NB4 (cell line): ENCODE measurements around the gene RNU6-9.

ENCODE experiments used
- DNase-seq: peaks from one replicate; pipeline ENCODE4 v3.0.0; 2010; ENCODE audit warnings: low read depth
- H3K4me3 ChIP-seq: one replicate; pipeline ENCODE4 v1.5.1; 2011; ENCODE audit warnings: mild to moderate bottlenecking, low read depth, low read length, moderate library complexity
- MAX ChIP-seq: IDR thresholded peaks from 2 replicates; pipeline ENCODE4 v1.6.1; 2011; ENCODE audit warnings: low read depth, low read length
- MYC ChIP-seq: IDR thresholded peaks from 2 replicates; pipeline ENCODE4 v1.6.1; 2011; ENCODE audit warnings: low read depth, low read length
- POLR2A ChIP-seq: IDR thresholded peaks from 2 replicates; pipeline ENCODE4 v1.6.1; 2011; ENCODE audit warnings: mild to moderate bottlenecking; ENCODE audit not compliant: insufficient read length; ENCODE audit errors: extremely low read depth
- TF ChIP-seq, protein P1 (sequence below): IDR thresholded peaks from one replicate; pipeline ENCODE4 v1.5.1; 2012; ENCODE audit warnings: low read depth, low read length

The RNU6-9 gene

GRCh38 chr19:896999-897398 lies 3.7 kb downstream of the RNU6-9 start:
- no peak overlapping the region for H3K4me3 ChIP-seq
- no peak for DNase-seq
- TF ChIP-seq, protein P1, sequence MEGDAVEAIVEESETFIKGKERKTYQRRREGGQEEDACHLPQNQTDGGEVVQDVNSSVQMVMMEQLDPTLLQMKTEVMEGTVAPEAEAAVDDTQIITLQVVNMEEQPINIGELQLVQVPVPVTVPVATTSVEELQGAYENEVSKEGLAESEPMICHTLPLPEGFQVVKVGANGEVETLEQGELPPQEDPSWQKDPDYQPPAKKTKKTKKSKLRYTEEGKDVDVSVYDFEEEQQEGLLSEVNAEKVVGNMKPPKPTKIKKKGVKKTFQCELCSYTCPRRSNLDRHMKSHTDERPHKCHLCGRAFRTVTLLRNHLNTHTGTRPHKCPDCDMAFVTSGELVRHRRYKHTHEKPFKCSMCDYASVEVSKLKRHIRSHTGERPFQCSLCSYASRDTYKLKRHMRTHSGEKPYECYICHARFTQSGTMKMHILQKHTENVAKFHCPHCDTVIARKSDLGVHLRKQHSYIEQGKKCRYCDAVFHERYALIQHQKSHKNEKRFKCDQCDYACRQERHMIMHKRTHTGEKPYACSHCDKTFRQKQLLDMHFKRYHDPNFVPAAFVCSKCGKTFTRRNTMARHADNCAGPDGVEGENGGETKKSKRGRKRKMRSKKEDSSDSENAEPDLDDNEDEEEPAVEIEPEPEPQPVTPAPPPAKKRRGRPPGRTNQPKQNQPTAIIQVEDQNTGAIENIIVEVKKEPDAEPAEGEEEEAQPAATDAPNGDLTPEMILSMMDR = no peak
- TF ChIP-seq MYC (no peak), POLR2A (no peak), MAX (no peak)

GRCh38 chr19:897442-898039 lies 4.3 kb downstream of the RNU6-9 start:
- DNase-seq = no peak
- H3K4me3 ChIP-seq = no peak overlapping the region
- TF ChIP-seq, protein P1 = no peak

GRCh38 chr19:898663-899062 lies 5.4 kb downstream of the RNU6-9 start:
- TF ChIP-seq, protein P1 = no peak
- TF ChIP-seq MYC (no peak), MAX (no peak), POLR2A (no peak)
- no peak overlapping the region for H3K4me3 ChIP-seq
- no peak for DNase-seq

DNA sequence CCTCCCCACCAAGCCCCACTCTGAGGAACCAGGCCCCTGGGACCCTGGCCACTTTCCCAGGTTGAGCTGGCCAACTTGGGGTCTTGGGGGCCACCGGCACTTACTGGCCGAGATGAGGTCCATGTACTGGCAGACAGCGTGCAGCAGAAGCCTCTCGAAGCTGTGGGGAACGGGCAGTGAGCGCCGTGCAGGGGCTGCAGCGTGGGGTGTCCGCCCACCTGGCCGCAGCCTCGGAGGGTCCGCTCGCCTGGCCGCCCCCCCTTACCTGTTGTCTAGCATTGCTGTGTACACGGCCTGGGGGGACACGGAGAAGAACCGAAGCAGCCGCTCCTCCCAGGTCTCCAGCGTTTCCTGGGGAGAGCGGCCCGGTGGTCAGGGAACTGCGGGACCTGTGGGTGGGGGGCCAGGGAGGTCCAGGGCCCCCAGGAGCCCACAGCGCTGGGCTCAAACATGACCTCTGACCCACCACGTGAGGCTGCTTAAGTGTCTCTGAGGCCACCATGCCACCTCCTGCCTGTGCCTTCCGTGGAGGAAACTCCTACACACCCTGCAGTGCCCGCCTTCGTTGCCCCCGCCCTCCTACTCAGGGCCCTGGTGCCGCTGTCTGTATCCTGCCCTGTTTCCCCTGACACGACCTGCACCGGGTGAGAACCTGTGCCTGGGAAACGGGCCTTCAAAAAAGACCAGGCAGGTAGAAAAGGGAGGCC lies 6.2 kb downstream of the RNU6-9 start:
- TF ChIP-seq MAX (no peak), MYC (no peak), POLR2A (no peak)
- TF ChIP-seq, protein P1 = no peak
- no peak overlapping the region for H3K4me3 ChIP-seq
- no peak for DNase-seq

DNA sequence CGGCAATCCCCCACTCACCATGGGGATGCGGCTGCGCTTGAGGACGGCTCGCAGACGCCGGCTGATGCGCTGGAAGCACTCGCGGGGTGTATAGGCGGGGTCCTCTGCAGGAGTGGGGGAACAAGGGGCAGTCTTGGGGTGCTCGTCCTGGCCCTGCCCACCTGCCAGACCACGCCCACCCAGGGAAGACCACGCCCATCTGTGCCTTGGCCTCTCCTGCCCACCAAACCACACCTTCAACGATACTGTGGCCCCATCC lies 6.7 kb downstream of the RNU6-9 start:
- TF ChIP-seq MAX = no peak
- TF ChIP-seq MYC = no peak
- TF ChIP-seq, protein P1 = no peak
- TF ChIP-seq POLR2A = no peak
- no peak for DNase-seq

More for the DNA sequence above, 6.7 kb downstream of the RNU6-9 start:
- no peak overlapping the region for H3K4me3 ChIP-seq
